Brain pericyte (primary cell): ENCODE measurements around the gene C12orf50.
"Not testable (repeated sequence)": the region's sequence is repeated elsewhere in the genome, so short reads cannot be mapped to it uniquely, and the experiment has no call there.

Experiments
- DNase-seq: peaks from one replicate; pipeline ENCODE4 v3.0.0-alpha.2; 2012; ENCODE audit warnings: low read depth, low spot score

C12orf50 gene

DNA sequence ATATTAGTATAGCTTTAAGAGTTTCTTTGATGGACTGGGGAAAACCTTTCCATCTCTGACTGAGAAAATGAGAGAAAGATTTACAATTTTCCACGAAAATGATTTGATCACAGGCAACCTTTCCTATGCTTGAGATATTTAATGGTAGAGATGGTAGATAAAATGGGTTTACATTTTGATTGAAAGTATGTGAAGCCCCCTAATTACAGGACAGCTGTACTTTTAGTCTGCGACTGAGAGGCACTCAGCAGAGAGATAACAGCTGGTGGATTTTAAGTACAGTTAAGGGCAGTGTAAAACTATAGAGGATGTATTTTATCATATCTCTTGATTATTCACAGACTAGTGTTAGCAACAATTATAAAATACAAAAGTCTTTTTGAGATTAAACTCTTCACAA lies 40.7 kb downstream of the C12orf50 start:
- DNase-seq: no peak

DNA sequence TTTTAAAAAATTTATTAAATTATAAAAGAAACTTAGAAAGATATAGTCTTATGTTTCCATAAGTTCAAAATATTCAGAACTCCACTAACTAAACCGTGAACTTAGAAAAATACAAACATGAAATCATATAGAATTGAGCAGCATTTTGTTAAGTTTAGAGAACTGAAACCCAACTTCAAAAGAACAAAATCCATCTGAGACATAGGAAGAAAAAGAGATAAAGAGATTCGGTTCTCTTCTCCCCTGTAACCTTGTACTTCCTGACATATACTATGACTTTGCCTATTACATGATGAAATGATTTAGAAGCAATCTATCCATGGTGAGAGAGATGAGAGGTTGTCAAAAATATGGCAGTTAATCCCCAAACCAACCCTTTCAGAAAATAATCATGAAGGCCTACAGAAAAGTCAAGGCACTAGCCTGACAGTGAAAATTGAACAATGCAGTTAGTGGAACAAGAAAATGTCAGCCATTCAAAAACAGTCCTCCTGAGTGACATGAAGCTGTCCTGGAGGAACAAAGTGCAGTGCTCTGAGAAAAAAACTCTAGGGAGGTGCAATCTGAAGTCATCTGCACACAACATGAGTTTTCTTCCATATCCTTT lies 44.0 kb downstream of the C12orf50 start:
- DNase-seq: no peak

GRCh38 chr12:87982208-87982607 lies 47.0 kb downstream of the C12orf50 start:
- peak; percentile 20 for DNase-seq

GRCh38 chr12:87981495-87981894 lies 47.7 kb downstream of the C12orf50 start:
- DNase-seq: no peak

- no peak for DNase-seq
Measured at GRCh38 chr12:87975879-87976278, 53.3 kb downstream of the C12orf50 start.

DNA sequence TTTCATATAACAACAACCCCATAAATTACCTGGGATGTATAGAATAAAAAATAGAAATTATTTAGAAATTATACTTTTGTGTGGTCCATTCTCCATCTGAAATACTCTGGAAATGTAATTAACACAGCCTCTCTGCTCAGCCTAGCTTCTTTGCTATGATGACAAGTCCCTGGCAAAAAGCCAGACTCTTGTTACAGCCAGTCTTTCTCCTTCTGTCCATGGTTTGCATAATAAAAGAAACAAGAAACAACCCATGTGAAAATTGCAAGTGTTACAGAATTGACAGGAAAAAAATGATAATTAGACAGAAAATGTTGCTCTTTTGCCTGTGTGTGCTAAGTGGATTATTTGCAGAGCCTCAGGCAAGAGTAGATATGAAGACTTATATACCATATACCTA lies 61.3 kb downstream of the C12orf50 start:
- DNase-seq: no peak

GRCh38 chr12:87960566-87960965 lies 68.6 kb downstream of the C12orf50 start:
- DNase-seq: no peak

DNA sequence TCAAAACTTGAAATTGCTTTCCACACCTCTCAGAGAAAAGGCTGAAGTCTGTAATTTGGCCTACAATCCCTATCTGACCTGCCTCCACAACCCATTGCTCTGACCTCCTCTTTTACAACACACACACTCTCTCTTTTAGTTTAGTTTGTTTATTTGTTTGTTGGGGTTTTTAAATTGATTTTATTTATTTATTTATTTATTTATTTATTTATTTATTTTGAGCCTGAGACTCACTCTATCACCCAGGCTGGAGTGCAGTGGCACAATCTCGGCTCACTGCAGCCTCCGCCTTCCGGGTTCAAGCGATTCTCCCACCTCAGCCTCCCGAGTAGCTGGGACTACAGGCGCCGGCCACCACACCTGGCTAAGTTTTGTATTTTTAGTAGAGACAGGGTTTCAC lies 75.2 kb downstream of the C12orf50 start:
- not testable (repeated sequence) for DNase-seq

GRCh38 chr12:87953256-87953860 lies 75.8 kb downstream of the C12orf50 start:
- DNase-seq: no peak

GRCh38 chr12:87952850-87953249 lies 76.4 kb downstream of the C12orf50 start:
- DNase-seq: no peak

GRCh38 chr12:87952223-87952622 lies 77.0 kb downstream of the C12orf50 start:
- no peak for DNase-seq

- no peak for DNase-seq
Measured at GRCh38 chr12:87943762-87944161, 85.4 kb downstream of the C12orf50 start.

GRCh38 chr12:87943023-87943422 lies 86.2 kb downstream of the C12orf50 start:
- DNase-seq: no peak

GRCh38 chr12:87939182-87939581 lies 90.0 kb downstream of the C12orf50 start:
- no peak for DNase-seq

DNA sequence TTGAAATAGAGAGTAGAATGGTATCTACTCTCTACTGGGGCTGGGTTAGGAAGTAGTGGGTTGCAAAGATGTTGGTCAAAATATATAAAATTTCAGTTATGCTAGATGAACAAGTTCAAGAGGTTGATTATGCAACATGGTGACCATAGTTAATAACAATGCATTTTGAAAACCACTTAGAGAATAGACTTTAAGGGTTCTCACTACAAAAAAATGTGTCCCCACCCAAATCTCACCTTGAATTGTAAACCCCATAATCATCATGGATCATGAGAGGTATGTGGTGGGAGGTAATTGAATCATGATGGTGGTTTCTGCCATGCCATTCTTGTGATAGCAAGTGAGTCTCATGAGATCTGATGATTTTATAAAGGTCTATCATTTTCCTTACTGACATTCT lies 94.0 kb downstream of the C12orf50 start:
- DNase-seq: no peak

GRCh38 chr12:87933991-87934390 lies 95.2 kb downstream of the C12orf50 start:
- DNase-seq: no peak

DNA sequence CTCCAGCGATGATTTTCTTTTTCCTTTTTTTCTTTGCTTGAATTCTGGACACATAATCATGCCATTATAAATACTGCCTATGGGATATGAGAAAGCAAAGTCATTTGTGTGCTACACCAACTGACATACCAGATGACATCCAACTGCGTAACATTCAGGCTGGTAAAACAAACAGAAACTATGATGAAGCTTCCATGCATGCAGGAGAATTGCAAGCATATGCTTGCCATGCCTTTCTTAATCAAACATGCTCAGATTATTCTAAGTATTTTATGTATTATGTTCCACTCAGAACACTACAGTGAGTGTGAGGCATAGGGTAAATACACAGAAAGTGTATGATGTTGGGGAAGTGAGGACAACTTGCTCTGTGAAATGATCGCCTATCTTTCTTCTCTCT lies 97.4 kb downstream of the C12orf50 start:
- DNase-seq: no peak

- no peak for DNase-seq
Measured at GRCh38 chr12:87930627-87931026, 98.6 kb downstream of the C12orf50 start.
